Measurements from ENCODE around the gene IRS2. TPM values are rescaled to one million over a fixed set of nuclear protein-coding genes. Genes with fewer than 3 reads are reported as not detected.
"Not testable (repeated sequence)": the region's sequence is repeated elsewhere in the genome, so short reads cannot be mapped to it uniquely, and the experiment has no call there.

Gene IRS2
- total and polyA plus RNA-seq, 8 donors: 4.9 to 15.8 (median 7.7) TPM

DNA sequence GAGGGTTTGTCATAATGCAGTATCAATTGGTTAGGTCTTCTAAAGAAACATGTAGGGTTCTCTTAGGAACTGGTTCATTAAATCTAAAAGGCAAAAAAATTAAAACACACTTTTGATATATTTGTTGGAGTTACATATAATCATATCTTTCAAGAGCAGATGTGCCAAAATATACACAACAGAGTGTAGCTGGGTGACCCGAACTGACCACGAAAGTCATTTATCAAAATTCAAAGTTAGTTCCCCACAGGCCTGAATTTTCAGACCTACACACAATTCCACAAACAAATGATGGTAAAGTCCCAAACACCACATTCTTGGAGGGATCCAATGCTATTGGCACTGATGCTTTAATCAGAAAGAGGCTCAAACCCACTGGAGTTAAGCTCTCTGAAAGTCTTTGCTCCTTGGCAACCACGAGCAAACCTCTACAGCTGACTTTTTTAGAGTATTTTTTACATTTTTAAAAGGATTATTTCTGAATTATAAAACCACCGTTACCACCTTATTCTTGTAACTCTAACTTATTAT is 50.9 kb downstream of the IRS2 start:
- Histone ChIP-seq H3K4me3 (no peak overlapping the region), H3K27me3 (peaks cover 0 to 5% of the 10 kb centered on the region in 2 donors), H3K9me3 (no peaks in the 10 kb centered on the region), H3K36me3 (no peaks in the 10 kb centered on the region), H3K4me1 (no peaks in the 10 kb centered on the region), H3K27ac (no peak overlapping the region)
- intact Hi-C loops (cut with DNase I): no loop called here
- TF ChIP-seq, protein P1, sequence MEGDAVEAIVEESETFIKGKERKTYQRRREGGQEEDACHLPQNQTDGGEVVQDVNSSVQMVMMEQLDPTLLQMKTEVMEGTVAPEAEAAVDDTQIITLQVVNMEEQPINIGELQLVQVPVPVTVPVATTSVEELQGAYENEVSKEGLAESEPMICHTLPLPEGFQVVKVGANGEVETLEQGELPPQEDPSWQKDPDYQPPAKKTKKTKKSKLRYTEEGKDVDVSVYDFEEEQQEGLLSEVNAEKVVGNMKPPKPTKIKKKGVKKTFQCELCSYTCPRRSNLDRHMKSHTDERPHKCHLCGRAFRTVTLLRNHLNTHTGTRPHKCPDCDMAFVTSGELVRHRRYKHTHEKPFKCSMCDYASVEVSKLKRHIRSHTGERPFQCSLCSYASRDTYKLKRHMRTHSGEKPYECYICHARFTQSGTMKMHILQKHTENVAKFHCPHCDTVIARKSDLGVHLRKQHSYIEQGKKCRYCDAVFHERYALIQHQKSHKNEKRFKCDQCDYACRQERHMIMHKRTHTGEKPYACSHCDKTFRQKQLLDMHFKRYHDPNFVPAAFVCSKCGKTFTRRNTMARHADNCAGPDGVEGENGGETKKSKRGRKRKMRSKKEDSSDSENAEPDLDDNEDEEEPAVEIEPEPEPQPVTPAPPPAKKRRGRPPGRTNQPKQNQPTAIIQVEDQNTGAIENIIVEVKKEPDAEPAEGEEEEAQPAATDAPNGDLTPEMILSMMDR (IDR thresholded peaks at IDR 0.05): no peak
- no peak for ATAC-seq
- DNase-seq: no peak

DNA sequence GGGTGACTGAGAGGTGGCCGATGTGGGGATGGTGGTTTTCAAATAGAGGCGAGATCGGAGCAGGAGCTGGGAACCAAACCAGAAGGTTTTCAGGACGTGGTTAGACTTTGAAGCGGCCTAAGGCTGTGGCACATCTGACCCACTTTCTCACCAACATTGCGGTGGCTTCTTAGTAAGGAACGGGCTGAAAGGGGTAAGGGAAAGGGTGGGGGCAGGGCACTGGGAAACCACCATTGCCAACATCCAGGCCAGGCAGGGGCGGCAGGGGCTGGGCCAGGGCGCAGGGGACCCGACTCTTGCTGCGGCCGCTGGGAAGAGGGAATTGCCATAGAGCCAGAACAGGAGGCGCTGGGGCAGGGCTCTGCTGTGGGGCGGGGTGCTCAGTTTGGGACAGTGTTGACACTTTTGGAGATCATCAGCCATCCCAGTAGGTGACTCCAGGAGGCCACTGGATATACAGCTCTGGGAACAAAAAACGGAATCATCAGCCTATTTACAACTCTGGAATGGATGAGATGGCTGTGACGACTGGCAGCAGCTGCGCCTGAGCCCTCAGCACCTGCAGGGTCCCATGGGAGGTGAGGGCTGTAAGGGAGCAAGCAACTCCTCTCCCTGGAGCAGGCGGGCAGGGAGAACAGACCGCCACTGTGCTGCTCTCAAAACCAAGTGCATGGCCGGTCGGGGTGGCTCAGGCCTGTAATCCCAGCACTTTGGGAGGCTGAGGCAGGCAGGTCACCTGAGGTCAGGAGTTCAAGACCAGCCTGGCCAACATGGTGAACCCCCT is 52.2 kb downstream of the IRS2 start:
- Histone ChIP-seq H3K4me3 (no peak overlapping the region), H3K9me3 (no peaks in the 10 kb centered on the region), H3K27ac (no peak overlapping the region), H3K4me1 (no peaks in the 10 kb centered on the region), H3K27me3 (peaks cover 0 to 17% of the 10 kb centered on the region in 2 donors), H3K36me3 (no peaks in the 10 kb centered on the region)
- TF ChIP-seq, protein P1 (IDR thresholded peaks at IDR 0.05): no peak
- ATAC-seq: no peak
- intact Hi-C loops (cut with DNase I): no loop called here
- peak in 1 of 4 donors; percentile 68 for DNase-seq

DNA sequence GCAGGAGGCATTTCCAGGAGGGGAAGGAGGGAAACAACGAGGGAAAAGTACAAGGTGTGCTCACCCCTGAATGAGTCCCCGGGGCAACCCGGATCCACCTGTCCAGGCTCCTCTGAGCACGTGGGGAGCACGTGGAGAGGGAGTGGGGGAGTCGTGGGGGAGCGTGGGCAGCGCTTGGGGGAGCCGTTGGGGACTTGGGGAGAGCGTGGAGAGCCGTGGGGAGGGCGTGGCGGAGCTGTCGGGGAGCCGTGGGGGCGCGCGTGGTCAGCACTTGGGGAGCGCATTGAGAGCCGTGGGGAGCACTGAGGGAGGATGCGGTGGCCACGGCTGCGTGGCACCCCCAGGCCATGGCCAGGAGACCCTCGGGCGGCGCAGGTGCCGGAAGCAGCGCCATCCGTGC is 52.8 kb downstream of the IRS2 start:
- Histone ChIP-seq H3K4me3 (no peak overlapping the region), H3K36me3 (no peaks in the 10 kb centered on the region), H3K27ac (no peak overlapping the region), H3K27me3 (peaks cover 0 to 18% of the 10 kb centered on the region in 2 donors), H3K4me1 (no peaks in the 10 kb centered on the region), H3K9me3 (no peaks in the 10 kb centered on the region)
- intact Hi-C loops (cut with DNase I): no loop called here
- DNase-seq: peak in 1 of 4 donors; percentile 72
- ATAC-seq: no peak
- TF ChIP-seq, protein P1 (IDR thresholded peaks at IDR 0.05): no peak

DNA sequence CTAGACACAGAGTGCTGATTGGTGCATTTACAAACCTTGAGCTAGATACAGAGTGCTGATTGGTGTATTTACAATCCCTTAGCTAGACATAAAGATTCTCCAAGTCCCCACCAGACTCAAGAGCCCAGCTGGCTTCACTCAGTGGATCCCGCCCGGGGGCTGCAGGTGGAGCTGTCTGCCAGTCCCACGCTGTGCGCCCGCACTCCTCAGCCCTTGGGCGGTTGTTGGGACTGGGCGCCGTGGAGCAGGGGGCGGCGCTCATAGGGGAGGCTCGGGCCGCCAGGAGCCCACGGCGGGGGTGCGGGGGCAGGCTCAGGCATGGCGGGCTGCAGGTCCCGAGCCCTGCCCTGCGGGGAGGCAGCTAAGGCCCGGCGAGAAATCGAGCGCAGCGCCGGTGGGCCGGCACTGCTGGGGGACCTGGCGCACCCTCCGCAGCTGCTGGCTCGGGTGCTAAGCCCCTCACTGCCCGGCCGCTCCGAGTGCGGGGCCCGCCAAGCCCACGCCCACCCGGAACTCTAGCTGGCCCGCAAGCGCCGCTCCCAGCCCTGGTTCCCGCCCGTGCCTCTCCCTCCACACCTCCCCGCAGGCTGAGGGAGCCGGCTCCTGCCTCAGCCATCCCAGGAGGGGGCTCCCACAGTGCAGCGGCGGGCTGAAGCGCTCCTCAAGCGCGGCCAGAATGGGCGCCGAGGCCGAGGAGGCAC is 53.8 kb downstream of the IRS2 start:
- peak in 1 of 4 donors; percentile 71 for DNase-seq
- H3K9me3 ChIP-seq; H3K4me1 ChIP-seq; intact Hi-C loops (cut with DNase I); H3K36me3 ChIP-seq; ATAC-seq; H3K4me3 ChIP-seq; H3K27ac ChIP-seq: not testable (repeated sequence)
- H3K27me3 ChIP-seq: peaks cover 0 to 27% of the 10 kb centered on the region in 2 donors

DNA sequence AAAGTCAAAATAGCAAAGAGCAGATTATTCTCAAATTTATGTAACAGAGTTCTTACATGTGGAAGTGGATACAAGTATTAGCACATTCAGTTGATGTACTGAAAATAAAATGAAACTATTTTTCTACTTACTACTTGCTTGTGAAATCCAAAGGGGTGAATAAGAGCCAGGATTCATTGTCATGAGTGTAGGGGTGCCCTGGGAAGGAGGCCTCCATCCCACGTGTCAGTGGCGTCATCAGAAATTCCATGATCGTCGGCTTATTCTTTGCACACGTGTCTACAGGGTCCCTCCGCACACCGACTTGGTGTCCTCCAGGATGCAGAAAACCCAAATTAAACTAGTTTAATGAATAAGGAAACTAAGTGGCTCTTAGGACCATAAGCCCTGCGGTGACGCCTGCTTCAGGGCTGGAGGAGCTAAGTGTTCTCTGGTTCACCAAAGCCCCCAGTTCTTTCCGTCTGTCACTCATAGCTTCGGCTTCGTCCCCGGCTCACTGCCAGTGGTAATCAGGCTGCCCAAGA is 55.5 kb downstream of the IRS2 start:
- H3K27me3 ChIP-seq: peaks cover 0 to 27% of the 10 kb centered on the region in 2 donors
- TF ChIP-seq, protein P1 (IDR thresholded peaks at IDR 0.05): no peak
- ATAC-seq: no peak
- intact Hi-C loops (cut with DNase I): no loop called here
- DNase-seq: no peak
- no peaks in the 10 kb centered on the region for H3K36me3 ChIP-seq
- H3K4me1 ChIP-seq: no peaks in the 10 kb centered on the region
- H3K9me3 ChIP-seq: no peaks in the 10 kb centered on the region
- no peak overlapping the region for H3K27ac ChIP-seq
- H3K4me3 ChIP-seq: no peak overlapping the region

Measured in left lung (tissue), 10 donors.